Epidermal melanocyte (primary cell): ENCODE data around the gene TRIM7.
"Not testable (repeated sequence)": the region's sequence is repeated elsewhere in the genome, so short reads cannot be mapped to it uniquely, and the experiment has no call there.

ENCODE experiments used
- DNase-seq: peaks from one replicate; pipeline ENCODE4 v3.0.0; 2011; ENCODE audit warnings: low spot score; ENCODE audit not compliant: insufficient read length

TRIM7 gene

DNA sequence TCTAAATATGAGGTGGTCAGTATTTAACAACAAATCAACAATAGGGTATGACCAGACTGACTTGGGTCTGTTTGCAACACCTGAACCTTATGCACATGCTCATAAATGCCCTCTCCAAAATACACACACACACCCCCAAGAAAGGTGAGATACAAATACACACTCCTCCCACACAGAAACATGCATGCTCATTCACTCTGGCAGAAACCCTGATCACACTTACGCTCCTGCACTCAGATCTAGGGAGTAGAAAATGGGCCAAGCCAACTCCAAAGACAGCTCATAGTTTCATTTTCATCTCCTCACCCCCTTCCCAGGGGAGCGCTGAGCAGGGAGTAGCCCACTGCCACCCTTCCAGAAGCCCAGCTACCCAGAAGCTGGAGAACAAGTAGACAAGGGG, 11.3 kb downstream of the TRIM7 start:
- DNase-seq, result no peak

DNA sequence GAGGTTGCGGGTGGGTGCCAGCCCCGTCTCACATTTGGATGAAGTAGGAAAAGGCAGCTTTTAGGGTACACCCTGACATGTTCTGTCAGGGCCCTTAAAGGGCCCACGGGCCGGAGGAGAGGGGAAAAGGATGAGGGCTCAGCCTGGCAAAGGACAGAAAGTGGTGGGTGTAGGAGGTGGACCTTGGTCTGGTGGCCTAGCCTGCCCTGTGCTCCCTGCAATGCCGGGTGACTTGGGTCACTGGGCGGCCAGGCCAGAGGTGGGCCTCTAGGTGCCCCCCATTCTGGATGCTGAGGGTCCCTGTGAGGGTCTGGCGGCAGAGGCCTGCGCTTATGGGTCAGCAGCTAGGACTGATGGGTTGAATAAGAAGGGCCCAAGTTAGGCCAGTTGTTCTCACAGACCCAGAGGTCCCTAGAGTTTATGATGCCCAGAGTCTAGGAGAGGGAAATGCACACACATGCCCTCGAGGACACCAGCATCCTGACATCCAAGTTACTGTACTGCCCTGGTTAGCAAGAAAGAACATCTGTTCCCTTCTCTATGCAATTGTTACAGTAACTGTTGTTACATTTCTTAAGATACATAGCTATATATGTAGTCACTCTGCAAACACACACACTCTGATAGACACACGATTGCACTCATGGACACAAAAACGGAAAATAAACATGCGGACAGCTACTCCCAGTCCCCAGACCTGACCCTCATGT, 12.5 kb downstream of the TRIM7 start:
- DNase-seq, result no peak

DNA sequence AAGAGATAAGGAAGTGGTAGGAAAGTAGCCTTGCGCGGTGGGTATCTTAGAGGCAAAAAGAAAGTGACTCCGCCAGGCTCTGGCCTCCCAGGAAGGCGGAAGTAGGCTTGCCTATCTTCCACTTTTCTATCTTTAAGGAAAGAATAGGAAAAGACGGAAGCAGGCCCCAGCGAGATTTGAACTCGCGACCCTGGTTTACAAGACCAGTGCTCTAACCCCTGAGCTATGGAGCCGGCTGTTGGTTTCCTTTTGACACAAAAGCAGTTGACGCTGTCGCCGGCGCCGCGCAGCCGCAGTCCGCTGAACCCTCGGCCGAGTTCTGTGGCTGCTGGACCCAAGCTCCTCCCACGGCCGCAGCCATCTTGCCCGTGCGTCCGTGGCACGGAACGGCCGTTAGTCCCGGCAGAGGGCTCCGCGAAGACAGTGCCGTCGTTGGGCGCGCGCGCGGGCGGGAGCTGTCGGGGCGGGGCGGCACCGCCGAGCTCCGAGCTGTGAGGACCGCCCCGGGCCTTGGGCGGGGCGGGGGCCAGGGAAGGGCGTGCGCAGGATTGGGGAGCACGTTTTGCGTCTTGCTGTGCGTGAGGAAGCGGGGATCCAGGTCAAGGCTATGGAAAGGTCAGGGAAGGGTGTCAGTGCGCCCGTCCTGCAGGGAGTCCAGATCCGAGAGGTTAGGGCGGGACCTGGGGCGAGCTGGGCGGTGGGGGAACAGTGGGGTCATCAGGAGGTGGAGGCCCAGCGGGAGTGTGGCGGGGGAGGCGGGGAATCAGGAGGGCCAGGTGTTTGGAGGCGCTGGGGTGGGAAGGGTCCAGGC, 13.3 kb downstream of the TRIM7 start:
- DNase-seq, result peak; percentile 87

DNA sequence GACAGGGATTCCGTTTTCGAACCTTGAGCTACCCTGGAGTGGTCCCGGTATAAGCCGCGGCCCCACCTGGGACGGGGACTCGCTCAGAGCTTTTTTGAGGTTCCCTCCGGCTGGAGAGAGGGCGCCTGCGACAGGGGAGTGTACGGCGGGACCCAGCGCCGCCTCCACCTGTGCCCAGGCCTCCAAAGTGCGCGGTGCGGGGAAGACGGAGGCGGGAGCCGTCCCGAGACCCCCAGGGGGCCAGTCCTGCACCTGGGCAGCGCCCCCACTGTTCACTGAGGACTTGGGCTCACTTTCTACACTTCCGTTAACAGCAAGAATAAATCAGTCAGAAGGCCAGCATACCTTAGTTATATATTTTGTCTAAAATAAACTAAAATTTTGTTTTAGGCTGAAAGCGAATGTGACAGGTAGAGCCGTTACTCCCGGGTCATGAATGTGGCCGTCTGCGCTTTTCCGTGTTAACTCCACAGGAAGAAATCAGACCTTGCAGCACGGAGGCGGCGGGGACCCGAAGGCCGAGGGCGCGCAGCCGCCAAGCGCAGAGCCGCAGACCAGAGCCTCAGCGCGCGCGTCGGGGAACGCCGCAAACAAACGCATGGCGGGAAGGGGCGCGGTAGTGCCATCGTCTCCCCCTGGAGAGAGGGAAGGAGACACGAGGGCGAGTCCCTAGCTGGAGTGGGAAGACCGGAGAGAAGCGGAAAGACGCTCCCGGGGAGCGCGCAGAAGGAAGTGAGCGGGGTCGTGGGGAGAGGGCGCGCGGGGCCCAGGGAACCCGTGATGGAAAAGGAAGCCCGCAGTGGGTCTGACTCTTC, 14.1 kb downstream of the TRIM7 start:
- DNase-seq, result no peak

DNA sequence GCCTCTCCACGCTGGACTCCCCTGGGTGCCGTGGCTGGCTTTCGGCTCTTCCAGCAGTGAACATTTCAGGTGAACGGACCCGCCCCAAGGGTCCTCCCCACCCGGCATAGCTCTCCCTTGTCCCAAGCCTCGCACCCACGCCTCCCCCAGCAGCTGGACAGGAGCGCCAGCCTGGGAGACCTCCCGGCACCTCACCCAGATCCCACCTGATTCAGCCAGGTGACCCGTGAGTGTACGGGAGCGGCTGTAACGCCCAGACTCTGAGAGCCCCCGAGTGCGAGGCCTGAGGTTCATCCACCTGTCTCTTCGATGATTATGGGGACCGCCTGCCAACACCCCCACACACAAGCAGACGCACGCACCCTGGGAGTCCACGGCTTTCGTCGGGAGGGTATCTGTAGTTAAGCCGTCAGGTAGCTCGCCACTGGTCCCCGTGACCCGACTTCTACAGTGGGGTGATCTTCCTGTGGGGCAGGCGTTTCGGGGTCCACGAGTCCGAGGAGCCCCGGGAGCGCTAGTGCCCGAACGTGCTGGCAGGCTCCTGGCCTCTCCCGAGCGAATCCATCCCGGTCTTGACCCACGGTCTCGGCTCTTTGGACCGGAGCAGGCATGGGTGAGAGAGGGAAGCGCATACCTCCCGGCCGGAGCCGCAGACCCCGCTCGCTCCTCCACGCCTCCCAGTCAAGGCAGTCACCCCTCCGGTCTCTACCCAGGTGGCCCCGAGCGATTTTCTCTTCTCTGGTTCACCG, 14.9 kb downstream of the TRIM7 start:
- no peak for DNase-seq

DNA sequence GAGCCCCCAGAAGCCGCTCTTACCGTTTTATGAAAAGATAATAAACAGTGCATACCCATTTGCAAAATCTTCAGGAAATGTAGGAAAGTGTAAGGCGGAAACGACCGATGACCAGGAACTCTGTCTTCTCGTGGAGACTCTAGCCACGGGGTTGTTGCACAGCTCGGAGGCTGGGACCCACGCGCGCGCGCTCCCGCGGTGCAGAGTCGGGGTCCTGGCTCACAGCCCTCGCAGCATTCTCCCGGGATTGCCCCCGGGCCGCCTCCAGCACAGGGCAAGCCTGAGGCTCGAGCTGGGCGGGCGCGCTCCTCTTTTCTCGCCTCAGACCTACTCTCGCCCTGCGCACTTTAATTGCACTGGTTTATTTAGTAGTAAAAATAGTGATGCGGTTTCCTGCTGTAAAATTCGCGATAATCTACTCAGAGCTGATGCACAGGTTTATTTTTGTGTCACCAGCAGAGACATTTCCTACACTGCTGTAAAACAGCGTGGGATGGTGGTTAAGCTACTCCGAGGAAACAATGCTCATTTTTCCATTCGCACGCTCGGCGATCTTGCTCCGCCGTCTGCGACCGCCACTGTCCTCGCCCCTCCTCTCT, 15.5 kb downstream of the TRIM7 start:
- DNase-seq, result no peak

DNA sequence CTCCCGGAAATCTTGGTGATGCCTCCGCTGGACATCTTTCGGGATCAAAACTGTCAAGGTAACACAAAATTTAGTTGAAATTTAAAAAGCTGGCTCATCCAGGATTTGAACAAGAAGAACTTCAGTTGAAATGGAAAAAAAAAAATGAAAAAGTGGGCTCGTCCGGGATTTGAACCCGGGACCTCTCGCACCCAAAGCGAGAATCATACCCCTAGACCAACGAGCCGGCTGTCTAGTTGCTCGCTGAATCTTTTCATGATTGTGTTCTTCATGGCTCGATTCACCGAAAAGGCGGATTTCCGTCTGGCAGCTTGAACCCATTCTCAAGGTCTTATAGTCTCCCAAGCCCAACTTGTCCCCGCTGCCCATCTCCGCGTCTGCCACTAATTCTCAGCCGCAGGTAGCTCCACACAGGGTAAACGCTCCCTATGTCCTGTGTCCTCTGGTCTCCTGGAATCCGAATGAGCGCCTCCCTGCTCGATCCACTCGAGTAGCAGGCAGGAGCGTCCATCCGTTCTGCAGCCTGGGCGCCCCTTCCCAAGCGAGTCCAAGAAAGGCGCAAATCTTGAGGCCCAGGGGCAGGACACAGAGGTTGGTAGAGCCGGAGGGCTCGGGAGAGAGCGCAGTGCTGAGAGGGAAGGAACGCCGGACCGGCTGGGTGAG, 16.2 kb downstream of the TRIM7 start:
- DNase-seq, result no peak

DNA sequence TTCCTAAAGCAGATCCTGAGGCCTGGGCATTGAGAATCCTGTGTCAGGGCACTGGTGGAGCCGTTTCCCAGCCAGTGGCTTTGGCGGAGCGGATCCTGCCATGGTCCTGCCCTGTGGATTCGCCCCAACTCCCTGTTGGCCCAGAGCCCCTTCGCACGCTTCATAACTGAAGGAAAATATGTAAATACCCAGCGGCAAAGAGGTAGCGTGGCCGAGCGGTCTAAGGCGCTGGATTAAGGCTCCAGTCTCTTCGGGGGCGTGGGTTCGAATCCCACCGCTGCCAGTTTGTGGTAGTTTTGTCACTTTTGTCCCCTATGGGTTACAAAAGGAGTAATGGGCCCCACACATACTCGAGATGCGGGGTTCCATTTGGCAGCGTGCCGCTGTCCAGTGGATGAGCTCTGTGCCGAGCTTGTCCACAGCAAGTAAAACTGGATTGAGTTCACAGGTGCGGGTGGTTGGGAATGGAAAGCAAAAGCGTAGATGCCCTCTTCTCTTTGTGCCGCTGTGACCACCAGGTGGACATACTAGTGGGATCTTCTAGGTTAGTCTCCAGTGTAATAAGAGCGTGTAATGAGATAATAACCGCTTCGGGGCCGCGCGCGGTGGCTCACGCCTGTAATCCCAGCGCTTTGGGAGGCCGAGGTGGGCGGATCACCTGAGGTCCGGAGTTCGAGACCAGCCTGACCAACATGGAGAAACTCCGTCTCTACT, 17.3 kb downstream of the TRIM7 start:
- DNase-seq, result no peak

DNA sequence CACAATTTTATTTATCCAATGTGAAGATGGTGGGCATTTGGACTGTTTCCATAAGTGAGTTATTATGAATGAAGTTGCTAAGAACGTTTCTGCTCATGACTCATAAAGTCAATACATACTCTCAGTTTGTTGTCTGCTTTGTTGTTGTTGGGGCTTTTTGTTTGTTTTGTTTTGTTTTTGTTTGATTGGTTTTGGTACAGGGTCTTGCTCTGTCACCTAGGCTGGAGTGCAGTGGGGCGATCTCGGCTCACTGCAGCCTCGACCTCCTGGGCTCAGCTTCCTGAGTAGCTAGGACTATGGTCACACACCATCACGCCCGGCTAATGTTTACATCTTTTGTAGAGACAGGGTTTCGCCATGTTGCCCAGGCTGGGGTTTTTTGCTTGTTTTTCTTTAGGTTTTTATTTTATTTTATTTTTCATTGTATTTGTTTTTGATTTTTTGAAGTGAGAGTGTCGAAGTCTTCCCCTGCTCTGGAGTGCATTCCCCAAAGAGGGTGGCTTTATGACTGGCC, 18.0 kb downstream of the TRIM7 start:
- DNase-seq, result no peak

DNA sequence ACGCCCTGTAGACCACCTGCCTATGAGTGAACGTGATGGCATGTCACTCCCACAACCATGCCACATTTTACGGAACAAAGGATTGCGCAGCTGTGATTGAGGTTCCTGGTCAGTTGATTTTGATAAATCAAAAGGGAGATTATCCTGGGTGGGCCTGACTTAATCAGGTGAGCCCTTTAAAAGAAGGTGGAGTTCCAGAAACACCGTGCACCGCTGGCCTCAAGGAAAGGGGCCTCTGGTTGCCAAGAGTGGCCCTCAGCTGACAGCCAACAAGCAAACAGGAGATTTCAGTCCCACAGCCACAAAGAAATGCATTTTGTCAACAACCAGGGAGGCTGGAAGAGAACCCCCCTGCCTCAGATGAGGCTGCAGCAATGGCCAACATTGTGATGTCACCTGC, 19.0 kb downstream of the TRIM7 start:
- DNase-seq, result no peak

DNA sequence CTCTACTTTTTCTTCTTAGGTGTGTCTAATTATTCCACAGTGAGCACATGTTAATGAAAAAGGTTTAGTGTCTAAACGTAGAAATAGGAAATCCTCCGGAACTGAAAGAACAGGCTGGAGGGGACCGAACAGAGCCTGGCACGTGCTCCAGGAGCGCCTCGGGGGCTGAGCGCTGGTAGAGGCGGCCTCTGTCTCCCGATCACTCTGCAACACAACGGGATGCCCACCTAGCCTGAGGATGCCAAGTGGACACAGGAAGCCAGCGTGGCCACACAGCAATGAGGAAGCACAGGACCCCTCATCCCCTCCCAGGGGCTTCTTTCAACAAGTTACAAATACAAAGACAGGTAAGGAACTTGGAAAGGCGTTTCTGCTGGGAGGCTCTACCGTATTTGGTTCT, 19.4 kb downstream of the TRIM7 start:
- no peak for DNase-seq

DNA sequence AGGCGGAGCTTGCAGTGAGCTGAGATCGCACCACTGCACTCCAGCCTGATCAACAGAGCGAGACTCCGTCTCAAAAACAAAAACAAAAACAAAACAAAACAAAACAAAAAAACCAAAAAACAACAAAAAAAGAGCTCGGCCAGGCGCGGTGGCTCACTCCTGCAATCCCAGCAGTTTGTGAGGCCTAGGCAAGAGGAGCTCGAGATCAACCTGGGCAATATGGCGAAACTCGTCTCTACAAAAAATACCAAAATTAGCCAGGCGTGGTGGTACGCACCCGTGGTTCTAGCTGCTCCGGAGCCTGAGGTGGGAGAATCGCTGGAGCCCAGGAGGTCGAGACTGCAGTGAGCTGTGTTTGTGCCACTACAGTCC, 20.2 kb downstream of the TRIM7 start:
- no peak for DNase-seq

DNA sequence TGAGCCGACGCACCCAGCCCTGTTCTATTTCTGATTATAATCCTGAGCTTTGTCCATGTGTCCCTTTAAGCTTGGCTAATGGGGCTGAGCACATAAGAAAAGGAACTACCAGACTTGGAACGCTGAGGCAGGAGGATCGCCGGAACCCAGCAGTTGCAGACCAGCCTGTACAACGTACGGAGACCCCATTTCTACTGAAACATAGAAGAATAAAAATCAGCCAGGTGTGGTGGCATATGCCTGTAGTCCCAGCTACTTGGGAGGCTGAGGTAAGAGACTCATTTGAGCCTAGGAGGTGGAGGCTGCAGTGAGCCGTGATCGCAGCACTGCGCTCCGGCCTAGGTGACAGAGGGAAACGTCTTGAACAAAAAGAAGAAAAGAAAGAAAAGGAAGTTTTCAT, 22.3 kb downstream of the TRIM7 start:
- no peak for DNase-seq

DNA sequence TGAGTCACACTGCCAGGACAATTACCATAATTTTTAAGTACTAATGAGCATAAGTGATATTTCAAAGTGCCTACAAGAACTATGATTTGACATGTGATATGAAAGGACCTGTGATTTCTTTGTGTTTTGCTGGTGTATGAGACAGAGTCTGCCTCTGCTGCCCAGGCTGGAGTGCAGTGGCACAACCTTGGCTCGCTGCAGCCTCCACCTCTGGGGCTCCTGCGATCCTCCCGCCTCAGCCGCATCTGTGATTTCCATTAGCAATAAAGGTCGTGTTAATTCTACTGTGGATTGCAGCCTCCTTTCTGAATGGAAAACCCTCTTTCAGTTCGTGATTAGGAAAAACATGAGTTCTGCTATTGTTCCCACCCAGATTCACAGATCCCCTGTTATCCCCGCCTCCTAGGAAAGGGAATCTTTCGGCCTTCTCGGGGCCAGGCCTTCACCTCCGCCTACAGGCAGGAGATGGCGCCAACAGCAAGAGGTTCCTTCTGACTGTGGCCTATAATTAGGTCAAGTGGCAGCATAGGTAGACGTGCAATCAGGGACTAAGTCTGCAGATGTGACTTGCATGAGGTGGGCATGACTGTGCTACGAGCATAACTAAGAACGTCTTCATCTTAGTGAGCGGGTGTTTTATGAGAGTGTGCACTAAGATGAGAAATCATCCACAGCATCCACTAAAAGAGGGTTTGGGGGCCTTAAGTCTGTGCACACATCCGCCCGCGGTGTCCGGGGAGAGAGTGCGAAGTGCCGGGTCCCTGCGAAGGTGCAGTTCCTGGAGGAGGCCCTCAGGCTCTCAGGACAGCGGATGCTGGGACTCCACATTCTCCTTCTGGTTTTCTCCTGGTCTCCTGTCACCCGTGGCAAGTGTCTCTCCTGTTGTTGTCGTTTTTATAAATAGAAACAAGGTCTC, 23.1 kb downstream of the TRIM7 start:
- DNase-seq, result no peak

DNA sequence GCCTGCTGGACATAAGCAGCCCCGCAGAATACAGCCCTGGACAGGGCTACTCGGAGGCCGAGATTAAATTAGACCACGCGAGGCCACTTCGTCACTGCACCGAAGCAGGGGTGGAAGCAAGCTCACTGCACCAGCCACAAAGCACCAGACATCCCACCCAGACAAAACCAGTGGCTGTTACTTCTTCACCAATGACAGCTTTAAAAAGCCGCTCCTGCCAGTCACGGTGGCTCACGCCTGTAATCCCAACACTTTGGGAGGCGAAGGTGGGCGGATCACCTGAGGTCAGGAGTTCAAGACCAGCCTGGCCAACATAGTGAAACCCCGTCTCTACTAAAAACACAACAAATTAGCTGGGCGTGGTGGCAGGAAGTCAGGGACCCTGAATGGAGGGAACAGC, 27.4 kb downstream of the TRIM7 start:
- DNase-seq, result not testable (repeated sequence)

DNA sequence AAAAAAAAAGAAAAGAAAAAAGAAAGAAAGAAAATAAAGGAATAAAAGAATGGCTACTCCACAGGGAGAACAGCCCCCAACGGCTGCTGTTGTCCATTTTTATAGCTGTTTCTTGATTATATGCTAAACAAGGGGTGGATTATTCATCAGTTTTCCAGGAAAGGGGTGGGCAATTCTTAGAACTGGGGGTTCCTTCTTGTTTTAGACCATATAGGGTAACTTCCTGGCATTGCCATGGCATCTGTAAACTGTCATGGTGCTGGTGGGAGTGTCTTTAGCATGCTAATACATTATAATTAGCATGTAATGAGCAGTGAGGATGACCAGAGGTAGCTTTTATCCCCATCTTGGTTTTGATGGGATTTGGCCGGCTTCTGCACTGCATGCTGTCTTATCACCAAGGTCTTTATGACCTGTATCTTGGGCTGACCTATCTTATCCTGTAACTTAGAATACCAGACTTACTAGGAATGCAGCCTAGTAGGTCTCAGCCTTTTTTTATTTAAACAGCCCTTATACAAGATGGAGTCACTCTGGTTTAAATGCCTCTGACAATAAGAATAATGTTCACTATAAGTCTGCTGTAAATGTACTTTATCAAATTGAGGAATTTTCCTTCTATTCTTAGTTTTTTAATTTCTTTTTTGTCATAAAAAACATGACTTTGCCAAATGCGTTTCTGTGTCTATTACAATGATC, 28.6 kb downstream of the TRIM7 start:
- DNase-seq, result no peak

DNA sequence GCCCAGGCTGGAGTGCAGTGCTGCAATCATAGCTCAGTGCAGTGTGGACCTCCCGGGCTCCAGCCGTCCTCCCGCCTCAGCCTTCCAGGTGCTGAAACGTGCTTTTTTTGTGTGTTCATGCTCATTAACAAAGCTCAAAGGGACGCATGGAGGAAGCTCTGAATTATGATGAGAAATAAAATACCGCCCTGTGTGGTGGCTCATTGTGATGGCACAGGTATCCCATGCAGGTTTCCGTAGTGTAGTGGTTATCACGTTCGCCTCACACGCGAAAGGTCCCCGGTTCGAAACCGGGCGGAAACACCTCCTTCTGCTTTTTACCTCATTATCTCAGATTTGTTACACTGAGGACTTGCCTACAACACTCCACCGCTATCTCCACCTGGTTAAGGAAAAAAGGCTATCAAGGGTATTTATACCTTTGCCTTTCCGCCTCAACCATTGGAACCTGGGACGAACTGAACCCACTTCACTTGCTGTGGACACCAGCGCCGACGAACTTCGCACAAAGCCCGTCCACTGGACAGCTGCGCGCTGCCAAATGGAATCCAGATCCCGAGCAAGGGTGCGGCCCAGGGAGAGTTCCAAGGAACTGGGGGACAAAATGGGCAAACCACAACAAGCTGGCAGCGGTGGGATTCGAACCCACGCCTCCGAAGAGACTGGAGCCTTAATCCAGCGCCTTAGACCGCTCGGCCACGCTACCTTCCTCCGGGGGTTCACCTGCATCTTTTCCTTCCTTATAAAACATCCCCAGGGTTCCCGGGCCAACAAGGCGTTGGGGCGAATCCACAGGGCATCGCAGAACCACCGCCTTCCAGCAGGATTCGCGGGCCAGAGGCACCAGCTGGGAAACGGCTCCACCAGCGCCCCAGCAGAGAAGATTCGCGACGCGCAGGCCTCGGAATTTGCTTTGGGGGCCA, 31.3 kb downstream of the TRIM7 start:
- DNase-seq, result no peak
